Heart left ventricle (tissue), 13 donors: ENCODE data around the gene PLXNB1.

Source experiments
- CTCF ChIP-seq, 12 donors: fragments of 200-600 bp; sonication (generic) in 4 of 12; IDR thresholded peaks; one replicate each; pipeline versions ENCODE4 v1.5.0 to v1.8.0; 2018 to 2022; ENCODE audit warnings: antibody characterized with exemption in 12 of 12, mild to moderate bottlenecking in 5 of 12
- POLR2A ChIP-seq, 2 donors: fragments of 450-650 bp; IDR thresholded peaks; one replicate each; pipeline ENCODE4 v1.6.1; 2017; ENCODE audit warnings: antibody characterized with exemption in 2 of 2, mild to moderate bottlenecking in 2 of 2, moderate library complexity in 2 of 2
- donor health status: ischemic (EF 13 %, LVEDD 7.1; RV severe dilation, severe dysfunction).
- donor health status: DM: no; HTN: yes; CAD: no.
- donor health status: DM: no; HTN: no; CAD: no.
- donor health status: ischemic (EF 25% LVEDD 6.9; RV normal size, moderate dysfunction).
- donor health status: ischemic (EF 25% LVEDD 5.7; RV mildly dilated, moderate dysfunction).
- donor health status: ischemic (EF 35%, LVEDD 5.7; RV mildly dilated, moderate dysfunction).
- donor health status: nonischemic (EF 11% LVEDD 7.7; RV severe dilation, severe dysfunction).
- donor health status: DM: yes; HTN: yes; CAD: no.
- donor health status: PGD.
- donor health status: ischemic (EF 29% LVEDD 5.4; RV normal size, mild dysfunction).
- donor health status: nonischemic (EF 23%, LVEDD 6.1; RV moderate dilation, normal function).

GRCh38 chr3:48407542-48408099 lies 22.3 kb downstream of the PLXNB1 start:
- TF ChIP-seq CTCF (IDR thresholded peaks at IDR 0.05) (no peak), POLR2A (IDR thresholded peaks at IDR 0.05) (no peak)
